CD4-positive, alpha-beta T cell treated with Interleukin-15 for 4 hours (primary cell): Measurements from ENCODE around the gene C10orf120.
A peak's percentile ranks its signal among the peaks of the same experiment; 100 is the strongest.

Experiments used
- DNase-seq: peaks from one replicate; pipeline ENCODE4 v3.0.0-alpha.2; 2020; ENCODE audit warnings: low spot score

C10orf120 gene

GRCh38 chr10:122660696-122661095, 39.0 kb downstream of the C10orf120 start:
- DNase-seq, result no peak

DNA sequence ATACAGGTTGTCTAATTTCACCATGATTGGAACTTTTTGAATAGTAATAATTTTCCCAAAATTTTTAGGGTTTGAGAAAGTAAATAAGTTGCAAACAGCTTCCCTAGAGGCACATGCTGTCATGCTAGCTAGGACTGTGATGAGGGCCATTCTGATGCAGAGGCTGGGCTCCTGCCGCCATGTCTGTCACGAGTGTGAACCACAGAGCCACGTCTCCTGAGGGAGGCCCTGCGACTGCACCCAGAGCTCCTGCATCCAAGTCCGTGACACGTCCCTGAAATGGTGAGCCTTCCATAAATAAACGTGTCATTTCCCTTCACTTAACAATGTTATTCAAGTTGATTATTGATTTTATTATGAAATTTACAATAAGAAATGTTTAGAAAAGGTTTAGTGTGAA, 40.0 kb downstream of the C10orf120 start:
- DNase-seq, result no peak

- DNase-seq, result no peak
Observed at GRCh38 chr10:122659126-122659525, 40.5 kb downstream of the C10orf120 start.

DNA sequence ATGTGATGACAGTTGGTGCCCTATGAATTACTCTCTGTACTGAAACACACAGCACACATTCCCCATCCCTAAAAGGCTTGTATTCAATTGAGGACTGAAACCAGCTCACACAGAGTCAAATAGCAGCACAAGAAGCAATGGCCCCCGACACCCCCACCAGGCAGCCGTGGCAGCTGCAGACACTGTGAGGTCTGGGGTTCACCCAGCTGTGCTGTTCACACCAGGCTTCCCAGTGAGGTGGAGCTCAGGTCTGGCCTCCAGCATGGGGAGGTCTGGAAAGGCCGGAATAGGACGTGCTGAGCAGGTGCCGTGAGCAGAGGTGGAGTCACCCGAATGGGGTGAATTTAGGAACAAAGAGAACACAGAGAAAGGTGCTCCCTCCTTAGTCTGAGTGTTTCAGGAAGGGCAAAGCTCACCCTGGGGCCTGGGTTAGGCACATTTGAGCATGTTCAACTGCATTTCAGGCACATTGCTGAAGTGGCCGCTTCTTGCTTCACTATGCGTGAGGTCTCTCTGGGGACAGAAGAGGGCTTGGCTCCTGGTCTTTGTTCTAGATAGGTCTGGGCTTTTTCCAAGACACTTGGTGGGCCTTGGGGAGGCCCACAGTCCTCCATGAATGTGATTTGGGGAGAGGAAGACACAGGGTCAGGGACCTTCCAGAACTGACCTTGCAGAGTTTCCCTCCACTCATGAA, 41.1 kb downstream of the C10orf120 start:
- no peak for DNase-seq

GRCh38 chr10:122657729-122658128, 41.9 kb downstream of the C10orf120 start:
- no peak for DNase-seq

DNA sequence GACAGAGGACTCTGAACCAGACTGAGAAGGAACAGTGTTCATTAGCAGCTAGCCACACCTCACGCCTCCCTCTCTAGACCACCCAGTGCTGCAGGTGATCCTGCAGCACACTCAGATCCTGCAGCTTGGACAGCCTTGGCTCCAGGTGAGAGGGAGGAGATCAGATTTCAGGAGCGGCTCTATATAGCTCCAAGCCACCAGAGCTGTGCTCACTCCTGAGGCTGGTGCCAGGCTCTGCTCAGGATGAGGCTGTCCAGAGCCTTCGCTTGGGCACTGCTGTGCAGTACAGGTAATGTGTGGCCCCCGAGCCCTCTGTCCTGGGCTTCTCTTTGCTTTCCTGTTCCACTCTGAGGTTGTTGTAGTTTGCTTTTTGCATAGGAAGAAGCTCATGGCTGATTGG, 42.4 kb downstream of the C10orf120 start:
- DNase-seq, result no peak

GRCh38 chr10:122656741-122657140, 42.9 kb downstream of the C10orf120 start:
- DNase-seq, result no peak

DNA sequence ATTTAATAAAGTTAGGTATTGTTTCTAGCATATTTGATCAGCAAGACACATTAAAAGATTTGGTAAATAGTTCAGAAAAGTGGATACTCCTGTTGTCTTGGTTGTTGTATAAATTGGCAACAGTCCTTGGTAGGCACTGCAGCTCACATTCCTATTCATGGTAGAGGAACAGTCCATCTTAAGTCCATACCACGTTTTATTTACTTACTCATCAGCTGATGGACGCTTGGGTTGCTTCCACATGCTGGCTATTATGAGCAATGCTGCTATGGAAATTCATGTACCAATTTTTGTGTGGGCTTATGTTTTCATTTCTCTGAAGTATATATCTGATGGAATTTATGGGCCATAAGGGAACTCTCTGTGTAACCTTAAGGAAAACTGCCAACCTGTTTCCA, 43.3 kb downstream of the C10orf120 start:
- DNase-seq, result no peak

DNA sequence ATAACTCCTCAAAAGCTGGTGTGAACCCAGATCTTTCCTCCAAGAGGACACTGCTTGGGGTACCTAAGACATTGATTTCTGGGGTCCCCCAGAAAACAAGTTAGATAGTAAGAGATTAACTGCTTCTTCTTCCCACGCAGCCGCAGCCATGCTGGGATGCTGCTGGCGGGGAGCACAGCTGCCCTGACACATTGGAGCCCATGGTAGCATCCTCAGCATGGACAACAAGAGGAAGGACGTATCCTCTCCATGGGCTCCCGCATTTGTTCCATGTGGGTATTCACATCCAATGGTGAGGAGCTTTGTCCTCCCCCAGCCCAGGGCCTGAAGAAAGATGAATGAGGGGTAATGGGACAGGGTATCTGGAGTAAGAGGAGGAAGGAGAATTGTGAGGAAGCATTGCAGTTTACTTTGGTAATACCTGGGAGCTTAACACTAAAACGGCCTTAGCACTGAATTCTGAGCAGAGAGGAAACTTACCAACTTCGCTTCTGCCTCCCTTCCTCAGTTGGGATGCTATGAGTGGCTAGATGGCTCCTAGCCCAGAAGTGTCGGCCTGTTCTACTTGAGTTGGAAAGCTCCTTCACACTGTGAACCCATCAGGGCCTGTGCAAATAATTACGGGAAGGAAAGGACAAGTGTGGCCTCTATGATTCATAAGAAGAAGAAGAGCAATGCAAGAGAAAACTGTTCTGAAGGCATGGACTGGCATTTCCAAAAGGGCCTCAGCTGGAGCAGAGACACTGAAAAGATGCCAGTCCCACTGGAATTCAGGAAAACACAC, 43.9 kb downstream of the C10orf120 start:
- no peak for DNase-seq

- no peak for DNase-seq
Observed at GRCh38 chr10:122650331-122650730, 49.3 kb downstream of the C10orf120 start.

GRCh38 chr10:122649903-122650302, 49.7 kb downstream of the C10orf120 start:
- DNase-seq, result no peak

DNA sequence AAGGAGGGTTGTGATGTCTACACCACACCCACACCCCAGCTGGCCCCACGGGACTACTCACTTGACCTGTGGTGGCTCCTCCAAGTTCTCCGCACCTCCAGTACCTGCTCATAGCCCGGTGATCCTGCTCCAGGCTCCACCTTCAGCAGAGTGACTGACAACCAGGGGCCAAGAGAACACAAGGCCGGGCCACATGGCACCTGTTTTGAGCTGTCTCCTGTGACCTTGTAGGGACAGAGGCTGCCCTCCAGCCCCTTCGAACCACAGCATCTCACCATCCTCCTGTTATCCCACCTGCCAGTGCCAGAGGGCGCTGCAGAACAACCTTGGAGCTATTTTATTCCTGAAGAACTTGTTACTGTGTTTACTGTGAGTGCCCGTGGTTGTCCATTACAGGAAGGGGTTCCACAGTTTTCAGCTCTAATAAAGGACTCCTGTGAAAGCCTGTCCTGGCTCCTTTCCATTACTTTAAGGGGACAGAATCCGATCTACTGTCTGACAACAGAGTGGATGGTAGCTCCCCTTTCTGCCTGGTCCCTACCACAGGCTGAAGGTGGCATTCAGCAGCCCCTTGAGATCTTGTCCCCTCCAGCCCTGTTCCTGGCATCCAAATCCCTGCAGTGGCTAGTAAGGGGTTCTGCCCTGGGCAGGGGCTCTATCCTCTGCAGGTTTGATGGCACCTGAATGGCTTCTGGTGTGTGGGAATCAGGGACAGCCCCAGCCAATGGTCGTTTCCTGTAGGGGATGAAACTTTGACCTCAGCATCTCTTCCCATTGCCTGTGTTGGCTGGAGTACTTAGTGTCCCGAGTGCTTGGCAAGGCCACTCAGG, 50.8 kb downstream of the C10orf120 start:
- peak; percentile 10 for DNase-seq
